ENCODE data around the gene SMPD4.

DNA sequence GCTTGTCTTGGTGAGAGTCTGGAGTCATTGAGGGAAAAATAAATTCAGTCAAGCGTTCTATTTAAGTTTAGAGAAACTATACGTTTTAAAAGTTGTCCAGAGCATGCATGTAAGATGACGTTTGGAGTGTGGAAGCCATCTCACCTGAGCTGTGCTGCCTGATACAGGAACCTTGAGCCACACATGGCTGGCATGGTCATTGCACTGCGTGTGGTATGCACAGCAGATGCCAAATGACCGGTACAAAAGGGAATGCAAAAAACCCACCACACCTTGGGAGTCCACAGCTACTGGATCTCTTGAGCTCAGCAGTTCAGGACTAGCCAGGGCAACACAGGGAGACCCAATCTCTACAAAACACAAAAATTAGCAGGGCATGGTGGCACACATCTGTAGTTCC lies 5.0 kb upstream of the SMPD4 start:
- TF ChIP-seq, protein P1, sequence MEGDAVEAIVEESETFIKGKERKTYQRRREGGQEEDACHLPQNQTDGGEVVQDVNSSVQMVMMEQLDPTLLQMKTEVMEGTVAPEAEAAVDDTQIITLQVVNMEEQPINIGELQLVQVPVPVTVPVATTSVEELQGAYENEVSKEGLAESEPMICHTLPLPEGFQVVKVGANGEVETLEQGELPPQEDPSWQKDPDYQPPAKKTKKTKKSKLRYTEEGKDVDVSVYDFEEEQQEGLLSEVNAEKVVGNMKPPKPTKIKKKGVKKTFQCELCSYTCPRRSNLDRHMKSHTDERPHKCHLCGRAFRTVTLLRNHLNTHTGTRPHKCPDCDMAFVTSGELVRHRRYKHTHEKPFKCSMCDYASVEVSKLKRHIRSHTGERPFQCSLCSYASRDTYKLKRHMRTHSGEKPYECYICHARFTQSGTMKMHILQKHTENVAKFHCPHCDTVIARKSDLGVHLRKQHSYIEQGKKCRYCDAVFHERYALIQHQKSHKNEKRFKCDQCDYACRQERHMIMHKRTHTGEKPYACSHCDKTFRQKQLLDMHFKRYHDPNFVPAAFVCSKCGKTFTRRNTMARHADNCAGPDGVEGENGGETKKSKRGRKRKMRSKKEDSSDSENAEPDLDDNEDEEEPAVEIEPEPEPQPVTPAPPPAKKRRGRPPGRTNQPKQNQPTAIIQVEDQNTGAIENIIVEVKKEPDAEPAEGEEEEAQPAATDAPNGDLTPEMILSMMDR (conservative IDR thresholded peaks at IDR 0.05), result no peak
- TF ChIP-seq ZFX (IDR thresholded peaks at IDR 0.05), result no peak

Measured in C4-2B (cell line).